ENCODE results near the gene IFITM2.

DNA sequence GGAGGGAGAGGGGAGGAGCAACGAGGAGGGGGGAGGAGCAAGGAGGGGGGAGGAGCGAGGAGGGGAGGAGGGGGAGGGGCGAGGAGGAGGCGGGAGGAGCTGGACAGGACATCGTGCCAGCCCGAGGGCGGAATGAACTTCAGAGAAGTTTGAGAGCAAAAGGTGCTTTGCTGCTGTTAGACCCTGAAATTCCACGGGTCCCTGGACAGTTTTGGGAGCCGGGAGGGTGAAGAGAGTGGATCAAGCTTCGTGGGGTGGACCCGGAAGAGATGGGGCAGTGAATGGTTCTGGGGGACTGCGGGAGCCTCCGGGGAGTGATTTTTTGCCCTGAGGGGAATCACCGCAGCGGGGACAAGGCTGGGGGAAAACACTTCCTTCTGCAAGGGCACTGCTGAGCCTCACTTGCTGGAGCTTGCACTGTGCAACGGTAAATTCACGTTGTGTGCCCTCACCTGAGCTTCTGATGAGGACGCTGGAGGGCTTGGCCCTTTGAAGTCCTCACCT is 40.1 kb upstream of the IFITM2 start:
- TF ChIP-seq, protein P1, sequence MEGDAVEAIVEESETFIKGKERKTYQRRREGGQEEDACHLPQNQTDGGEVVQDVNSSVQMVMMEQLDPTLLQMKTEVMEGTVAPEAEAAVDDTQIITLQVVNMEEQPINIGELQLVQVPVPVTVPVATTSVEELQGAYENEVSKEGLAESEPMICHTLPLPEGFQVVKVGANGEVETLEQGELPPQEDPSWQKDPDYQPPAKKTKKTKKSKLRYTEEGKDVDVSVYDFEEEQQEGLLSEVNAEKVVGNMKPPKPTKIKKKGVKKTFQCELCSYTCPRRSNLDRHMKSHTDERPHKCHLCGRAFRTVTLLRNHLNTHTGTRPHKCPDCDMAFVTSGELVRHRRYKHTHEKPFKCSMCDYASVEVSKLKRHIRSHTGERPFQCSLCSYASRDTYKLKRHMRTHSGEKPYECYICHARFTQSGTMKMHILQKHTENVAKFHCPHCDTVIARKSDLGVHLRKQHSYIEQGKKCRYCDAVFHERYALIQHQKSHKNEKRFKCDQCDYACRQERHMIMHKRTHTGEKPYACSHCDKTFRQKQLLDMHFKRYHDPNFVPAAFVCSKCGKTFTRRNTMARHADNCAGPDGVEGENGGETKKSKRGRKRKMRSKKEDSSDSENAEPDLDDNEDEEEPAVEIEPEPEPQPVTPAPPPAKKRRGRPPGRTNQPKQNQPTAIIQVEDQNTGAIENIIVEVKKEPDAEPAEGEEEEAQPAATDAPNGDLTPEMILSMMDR (IDR thresholded peaks at IDR 0.05; ENCODE audit: poor library complexity), result no peak
- TF ChIP-seq EZH2 (IDR thresholded peaks at IDR 0.05; ENCODE audit: borderline replicate concordance) (no peak), EZH2phosphoT487 (IDR thresholded peaks at IDR 0.05; ENCODE audit: low read depth, severe bottlenecking, unreplicated experiment) (no peak)

Data from hepatocyte (in vitro differentiated cells).